ENCODE measurements around the gene FNDC3B.

Gene FNDC3B

GRCh38 chr3:172441581-172441980, 402.2 kb downstream of the FNDC3B start:
- no peak for DNase-seq

DNA sequence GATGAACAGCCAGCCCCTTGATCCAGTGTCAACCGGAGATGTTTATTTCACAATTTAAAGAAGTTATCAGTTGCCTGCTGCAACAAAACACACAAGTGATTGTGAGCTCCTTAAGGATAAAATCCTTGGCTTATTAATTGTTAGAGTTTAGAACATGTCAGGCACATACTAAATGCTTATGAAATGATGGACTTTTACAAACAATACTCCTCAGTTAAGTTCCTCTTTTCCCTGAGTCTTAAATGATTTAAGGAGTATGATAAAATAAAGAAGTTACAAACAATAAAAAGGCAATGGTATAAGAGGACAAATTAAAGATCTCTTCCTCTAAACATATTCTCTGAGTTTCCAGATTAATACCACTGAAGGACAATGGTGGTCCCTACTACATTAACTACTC, 403.2 kb downstream of the FNDC3B start:
- DNase-seq = no peak

GRCh38 chr3:172444821-172445220, 405.4 kb downstream of the FNDC3B start:
- DNase-seq = no peak

DNA sequence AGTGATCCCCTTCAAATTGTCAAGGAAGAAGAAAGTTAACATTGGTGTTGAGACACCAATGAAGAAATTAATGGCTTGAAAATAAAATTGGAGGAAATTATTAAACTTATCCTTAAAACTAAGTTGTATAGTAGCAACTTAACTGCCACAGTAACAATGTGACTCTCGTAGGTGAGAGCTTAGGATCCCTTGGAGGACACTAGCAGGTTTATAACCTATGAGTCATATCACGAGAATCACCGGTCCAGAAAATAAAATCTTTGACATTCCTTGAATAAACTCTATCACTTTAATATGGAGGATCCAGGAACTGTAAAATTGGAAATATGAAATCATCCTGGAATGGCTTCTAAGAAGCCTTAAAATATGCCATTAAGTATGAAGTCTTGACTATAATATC, 406.8 kb downstream of the FNDC3B start:
- no peak for DNase-seq

DNA sequence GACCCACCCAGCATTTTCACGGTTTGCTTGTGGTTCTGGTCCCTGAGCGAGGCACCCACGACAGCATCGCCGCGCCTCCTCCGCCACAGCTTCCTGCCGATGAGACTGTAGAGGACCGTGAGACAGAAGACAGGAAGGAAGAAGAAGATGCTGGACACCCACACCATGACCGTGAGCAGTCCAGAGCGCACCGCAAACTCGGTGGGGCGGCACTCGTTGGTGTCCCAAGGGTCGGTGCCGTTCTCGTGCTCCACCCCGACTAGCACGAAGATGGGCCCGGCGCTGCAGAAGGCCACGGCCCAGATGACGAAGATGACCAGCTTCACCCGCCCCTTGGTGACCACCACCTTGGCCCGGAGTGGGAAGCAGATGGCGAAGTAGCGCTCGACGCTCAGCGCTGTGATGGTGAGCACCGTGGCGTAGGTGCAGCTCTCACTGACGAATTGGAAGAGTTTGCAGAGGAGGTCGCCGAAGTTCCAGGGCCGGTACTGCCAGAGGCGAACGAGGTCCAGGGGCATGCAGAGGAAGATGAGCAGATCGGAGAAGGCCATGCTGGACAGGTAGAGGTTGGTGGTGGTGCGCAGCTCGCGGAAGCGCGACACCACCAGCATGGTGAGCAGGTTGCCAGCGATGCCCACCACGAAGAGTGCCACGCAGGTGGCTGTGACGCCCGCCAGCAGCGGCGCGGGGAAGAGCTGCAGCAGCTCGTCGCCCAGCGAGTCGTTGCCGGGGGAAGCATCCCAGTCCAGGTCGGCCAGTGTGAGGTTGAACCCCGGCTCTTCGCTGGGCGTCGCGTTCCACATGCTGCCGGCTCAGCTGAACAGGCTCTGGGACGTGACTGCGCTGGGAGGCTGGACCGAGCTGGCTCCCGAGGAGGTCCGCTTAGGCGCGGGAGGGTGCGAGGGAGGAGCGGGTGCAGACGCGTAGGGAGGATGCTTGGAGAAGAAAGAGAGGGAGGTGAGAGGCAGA, 408.5 kb downstream of the FNDC3B start, which contains the start of gene GHSR:
Gene GHSR (minus strand): TSS at position 846 of the 969 bp plus-strand sequence. CDS start 43 bp downstream, at position 803.
- DNase-seq = no peak

- DNase-seq = no peak
Measured at GRCh38 chr3:172448661-172449465, 409.5 kb downstream of the FNDC3B start.

DNA sequence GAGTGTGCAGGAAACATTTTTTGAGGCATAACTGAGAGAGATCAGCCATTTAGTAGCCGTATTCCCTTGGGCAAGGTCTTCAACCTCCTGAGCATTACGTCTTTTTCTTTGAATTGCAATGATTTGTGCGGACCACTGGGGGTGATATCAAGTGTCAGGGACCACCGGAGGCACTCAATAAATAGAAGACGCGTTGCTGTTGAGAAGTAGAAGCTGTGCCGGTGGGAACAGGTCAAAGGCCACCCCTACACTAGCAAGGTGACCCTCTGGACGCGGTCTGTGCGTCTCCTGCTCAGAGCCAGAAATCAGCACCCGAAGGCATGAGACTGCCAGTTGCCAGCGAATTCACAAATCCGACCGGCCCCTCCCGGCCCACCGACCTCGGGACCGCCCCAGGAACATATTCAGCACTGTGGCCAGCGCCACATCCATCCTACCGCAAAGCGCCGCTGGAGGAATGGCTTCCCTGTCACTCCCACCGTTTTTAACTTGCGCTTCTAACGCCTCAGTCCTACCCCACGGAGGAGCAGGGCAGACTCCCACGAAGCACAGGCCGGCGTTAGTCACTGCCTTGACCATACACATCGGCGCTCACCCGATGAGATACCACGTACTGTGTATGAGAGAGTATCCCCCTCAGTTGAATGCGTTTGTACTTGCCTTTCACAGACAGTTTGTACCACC, 410.2 kb downstream of the FNDC3B start:
- DNase-seq = no peak

All from NCI-H774 (cell line).